Endothelial cell of umbilical vein (primary cell): ENCODE results near the gene FZD8.

Experiments used
- CTCF ChIP-seq, 2 donors: IDR thresholded peaks; 1 replicate in 1 of 2; 2 replicates in 1 of 2; pipeline ENCODE4 v1.5.1; 2011; ENCODE audit warnings: low read length in 2 of 2, mild to moderate bottlenecking in 2 of 2, moderate library complexity in 2 of 2, control low read depth in 1 of 2, inconsistent platforms in 1 of 2, low read depth in 1 of 2; ENCODE audit not compliant: insufficient read depth in 1 of 2; ENCODE audit errors: extremely low read depth in 1 of 2
- POLR2A ChIP-seq: IDR thresholded peaks from 2 replicates; pipeline ENCODE4 v1.6.1; 2012; ENCODE audit warnings: low read depth, mild to moderate bottlenecking, control low read depth, low read length
- POLR2AphosphoS5 ChIP-seq: IDR thresholded peaks from 2 replicates; pipeline ENCODE4 v1.6.1; 2012; ENCODE audit warnings: low read depth, mild to moderate bottlenecking, control low read depth, low read length, moderate library complexity; ENCODE audit not compliant: insufficient read depth

- no peak for TF ChIP-seq CTCF (IDR thresholded peaks at IDR 0.05; ENCODE audit: extremely low read depth in 1 of 2, insufficient read depth in 1 of 2, low read depth in 1 of 2, low read length in 2 of 2)
- TF ChIP-seq POLR2A: no peak
- TF ChIP-seq POLR2AphosphoS5: no peak
Measured at GRCh38 chr10:35684586-35684985, 42.5 kb upstream of the FZD8 start.
